GM12892 (cell line): Measurements from ENCODE around the gene MIA3.

Experiments used
- POLR2AphosphoS5 ChIP-seq: IDR thresholded peaks from 2 replicates; pipeline ENCODE4 v1.6.1; 2011; ENCODE audit warnings: low read depth, low read length, control low read depth
- TAF1 ChIP-seq: IDR thresholded peaks from 2 replicates; pipeline ENCODE4 v1.6.1; 2011; ENCODE audit warnings: low read depth, mild to moderate bottlenecking, control low read depth, low read length, borderline replicate concordance

- TF ChIP-seq POLR2AphosphoS5, result no peak
- TF ChIP-seq TAF1, result no peak
Observed at GRCh38 chr1:222627232-222627631, 9.3 kb downstream of the MIA3 start.
